DND-41 (cell line): Measurements from ENCODE around the gene CAT.
"Not testable (repeated sequence)": the region's sequence is repeated elsewhere in the genome, so short reads cannot be mapped to it uniquely, and the experiment has no call there.

Source experiments
- CTCF ChIP-seq: IDR thresholded peaks from 2 replicates; pipeline ENCODE4 v1.5.1; 2012; ENCODE audit warnings: borderline replicate concordance, low read length, moderate library complexity, mild to moderate bottlenecking; ENCODE audit not compliant: poor library complexity, severe bottlenecking; ENCODE audit errors: extremely low read depth
- EZH2 ChIP-seq: IDR thresholded peaks from 3 replicates; pipeline ENCODE4 v1.6.1; 2012; ENCODE audit warnings: borderline replicate concordance, low read depth, mild to moderate bottlenecking, moderate library complexity, low read length, inconsistent platforms; ENCODE audit not compliant: severe bottlenecking

GRCh38 chr11:34424826-34425225 lies 13.9 kb upstream of the CAT start:
- TF ChIP-seq CTCF, EZH2: not testable (repeated sequence)
